GM19035 (cell line): ENCODE data around the gene L3MBTL2.

ENCODE experiments used
- ATAC-seq: cut with Tn5 transposase; IDR thresholded peaks from one replicate; pipeline ENCODE4 v1.9.1; 2021; ENCODE audit not compliant: unreplicated experiment

L3MBTL2 gene

GRCh38 chr22:41206719-41207118 is 1.6 kb downstream of the L3MBTL2 start:
- ATAC-seq = no peak

- ATAC-seq = no peak
Observed at GRCh38 chr22:41215409-41215808, 10.3 kb downstream of the L3MBTL2 start.

DNA sequence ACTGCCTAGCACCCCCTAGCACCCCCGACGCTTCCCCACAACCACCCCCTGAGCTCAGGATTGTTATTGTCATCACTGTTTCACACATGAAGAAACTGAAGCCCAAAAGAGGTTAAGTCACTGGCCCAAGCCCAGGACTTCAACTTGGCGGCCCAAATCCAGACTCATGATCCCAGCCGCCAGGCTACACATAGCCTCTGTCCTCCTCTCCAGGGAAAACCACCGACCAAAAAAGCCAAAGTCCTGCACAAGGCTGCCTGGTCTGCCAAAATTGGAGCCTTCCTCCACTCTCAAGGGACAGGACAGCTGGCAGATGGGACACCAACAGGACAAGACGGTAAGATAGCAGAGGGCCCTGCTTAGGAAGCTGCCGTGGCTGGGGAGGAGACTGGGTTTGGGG is 10.8 kb downstream of the L3MBTL2 start:
- no peak for ATAC-seq

DNA sequence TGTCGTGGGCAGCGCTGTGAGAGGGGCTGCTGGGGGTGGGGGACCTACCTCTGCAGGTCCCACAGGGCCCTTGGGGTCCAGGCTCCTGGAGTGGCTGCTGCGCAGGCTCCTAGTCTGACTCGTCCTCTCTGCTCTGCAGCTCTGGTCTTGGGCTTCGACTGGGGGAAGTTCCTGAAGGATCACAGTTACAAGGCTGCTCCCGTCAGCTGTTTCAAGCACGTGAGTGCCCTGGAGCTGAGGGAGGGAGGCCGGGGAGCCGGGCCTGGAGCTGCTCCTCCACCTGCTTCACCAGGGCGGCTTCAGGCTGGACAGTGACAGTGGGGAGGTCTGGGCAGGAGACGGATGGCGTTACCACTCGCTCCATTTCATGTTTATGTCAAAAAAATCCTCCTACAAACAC is 11.9 kb downstream of the L3MBTL2 start:
- no peak for ATAC-seq

GRCh38 chr22:41217553-41218157 is 12.5 kb downstream of the L3MBTL2 start:
- ATAC-seq = no peak

DNA sequence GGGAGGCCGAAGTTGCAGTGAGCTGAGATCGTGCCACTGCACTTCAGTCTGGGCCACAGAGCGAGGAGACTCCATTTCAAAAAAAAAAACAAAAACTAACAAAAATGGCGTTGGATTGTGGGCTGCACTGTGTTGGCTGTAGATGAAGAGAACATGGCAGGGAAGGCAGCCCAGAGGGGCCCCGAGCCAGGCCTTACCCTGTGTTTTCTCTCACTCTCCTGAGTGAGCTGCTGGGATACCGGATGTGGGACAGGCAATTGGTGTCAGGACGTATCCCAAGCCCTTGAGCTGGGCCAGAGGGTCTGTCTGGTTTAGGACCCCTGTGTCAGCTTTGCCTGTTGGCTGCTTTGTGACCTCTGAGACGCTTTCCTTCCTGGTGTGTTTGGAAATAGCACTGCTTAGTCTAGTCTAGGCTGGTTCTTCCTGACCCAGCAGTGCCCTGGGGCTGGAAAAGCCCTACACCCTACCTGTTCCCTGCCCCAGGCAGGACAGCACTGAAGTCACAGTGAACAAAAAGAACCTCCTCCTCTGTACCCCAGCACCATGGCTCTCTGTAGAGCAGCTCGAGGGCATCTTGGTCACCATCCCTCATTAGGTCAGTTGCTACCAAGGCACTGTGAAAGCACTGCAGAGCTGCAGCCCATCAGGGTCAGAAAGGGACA is 17.9 kb downstream of the L3MBTL2 start:
- ATAC-seq = no peak

DNA sequence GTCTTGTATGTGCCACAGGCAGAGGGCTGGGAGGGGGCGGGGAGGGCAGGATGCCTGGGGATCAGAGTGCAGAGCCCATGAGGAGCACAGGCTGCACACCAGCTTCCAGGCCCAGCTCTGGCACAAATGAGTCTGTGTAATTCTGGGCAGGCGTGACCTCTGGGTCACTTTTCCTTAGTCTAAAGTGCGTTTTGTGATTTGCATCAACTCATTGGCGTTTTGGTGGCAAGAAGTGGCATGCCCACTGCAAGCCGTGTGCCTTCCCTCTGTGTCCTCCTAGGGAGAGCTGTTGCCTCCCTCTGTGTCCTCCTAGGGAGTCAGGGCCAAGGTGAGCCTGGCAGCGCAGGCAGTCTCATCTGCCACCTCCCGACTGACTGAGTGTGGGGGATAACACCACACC is 18.4 kb downstream of the L3MBTL2 start:
- ATAC-seq = no peak

DNA sequence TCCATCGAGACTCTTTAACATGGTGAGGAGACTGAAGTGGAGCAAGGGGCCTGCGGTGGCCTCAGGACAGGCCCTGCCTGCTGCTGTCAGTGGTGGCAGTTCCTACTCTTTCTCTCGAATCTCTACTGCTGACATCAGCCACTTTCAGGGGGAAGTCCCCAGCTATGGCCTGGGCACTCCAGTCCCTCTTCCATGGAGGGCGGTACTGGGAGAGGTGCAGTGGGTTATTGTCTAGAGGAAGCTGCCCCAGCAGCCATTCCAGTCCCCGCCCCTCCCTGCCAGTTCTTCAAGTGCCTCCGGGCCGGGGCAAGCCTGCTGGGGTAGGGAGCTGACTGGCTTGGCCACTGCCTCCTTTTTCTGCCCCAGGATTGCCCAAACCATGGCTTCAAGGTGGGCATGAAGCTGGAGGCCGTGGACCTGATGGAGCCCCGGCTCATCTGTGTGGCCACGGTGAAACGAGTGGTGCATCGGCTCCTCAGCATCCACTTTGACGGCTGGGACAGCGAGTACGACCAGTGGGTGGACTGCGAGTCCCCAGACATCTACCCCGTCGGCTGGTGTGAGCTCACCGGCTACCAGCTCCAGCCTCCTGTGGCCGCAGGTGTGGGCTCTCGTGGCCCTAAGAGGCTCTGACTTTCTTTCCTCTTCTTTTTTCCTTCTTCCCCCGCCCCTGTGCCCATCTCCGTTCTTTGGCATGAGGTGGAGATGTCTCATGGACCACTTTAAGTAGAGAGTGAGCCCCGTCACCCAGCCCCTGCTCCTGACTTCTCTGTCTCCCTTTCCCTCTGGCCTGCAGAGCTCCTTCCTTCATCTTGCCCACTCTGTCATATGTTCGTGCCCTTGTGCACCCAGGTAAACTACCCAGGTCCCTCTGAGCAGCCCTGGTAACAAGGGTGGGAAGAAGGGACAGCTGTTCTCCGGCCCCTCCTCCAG is 21.9 kb downstream of the L3MBTL2 start:
- no peak for ATAC-seq

DNA sequence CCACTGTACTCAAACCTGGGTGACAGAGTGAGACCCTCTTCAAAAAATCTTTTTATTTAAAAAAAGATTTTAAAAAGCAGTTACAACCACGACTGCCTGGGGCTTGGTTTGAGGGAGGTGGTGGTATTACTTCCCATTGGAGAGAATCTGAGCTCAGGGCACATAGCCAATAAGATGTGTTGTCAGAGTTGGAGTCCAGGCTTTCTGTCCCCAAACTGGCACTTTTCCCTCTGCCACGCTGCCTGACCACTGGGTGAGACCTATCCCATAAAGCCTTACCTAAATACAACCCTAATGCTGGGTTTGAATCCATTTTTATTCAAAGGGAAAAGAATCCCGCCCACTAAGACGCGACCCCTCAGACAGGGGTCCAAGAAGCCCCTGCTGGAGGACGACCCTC is 24.1 kb downstream of the L3MBTL2 start:
- no peak for ATAC-seq

GRCh38 chr22:41229730-41230400 is 24.8 kb downstream of the L3MBTL2 start:
- no peak for ATAC-seq

DNA sequence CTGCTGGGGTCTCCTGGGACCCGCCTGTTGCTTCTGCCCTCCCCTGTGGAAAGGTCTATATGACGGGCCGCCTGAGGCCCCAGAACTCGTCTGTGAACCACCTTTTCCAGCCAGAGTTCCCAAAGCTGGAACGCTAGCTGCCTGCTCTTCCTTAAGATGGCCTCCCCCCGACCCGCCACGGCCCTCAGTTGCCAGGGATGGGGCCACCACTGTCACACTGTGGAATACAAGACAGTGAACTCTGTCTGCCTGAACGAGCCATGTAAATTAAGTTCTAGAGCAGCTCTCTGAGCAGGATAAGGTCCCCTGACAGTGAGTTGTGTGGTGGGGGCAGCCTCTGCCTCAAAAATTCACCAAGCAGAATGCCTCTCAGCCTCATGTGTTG is 25.3 kb downstream of the L3MBTL2 start:
- ATAC-seq = no peak

GRCh38 chr22:41231369-41231768 is 26.3 kb downstream of the L3MBTL2 start:
- no peak for ATAC-seq

DNA sequence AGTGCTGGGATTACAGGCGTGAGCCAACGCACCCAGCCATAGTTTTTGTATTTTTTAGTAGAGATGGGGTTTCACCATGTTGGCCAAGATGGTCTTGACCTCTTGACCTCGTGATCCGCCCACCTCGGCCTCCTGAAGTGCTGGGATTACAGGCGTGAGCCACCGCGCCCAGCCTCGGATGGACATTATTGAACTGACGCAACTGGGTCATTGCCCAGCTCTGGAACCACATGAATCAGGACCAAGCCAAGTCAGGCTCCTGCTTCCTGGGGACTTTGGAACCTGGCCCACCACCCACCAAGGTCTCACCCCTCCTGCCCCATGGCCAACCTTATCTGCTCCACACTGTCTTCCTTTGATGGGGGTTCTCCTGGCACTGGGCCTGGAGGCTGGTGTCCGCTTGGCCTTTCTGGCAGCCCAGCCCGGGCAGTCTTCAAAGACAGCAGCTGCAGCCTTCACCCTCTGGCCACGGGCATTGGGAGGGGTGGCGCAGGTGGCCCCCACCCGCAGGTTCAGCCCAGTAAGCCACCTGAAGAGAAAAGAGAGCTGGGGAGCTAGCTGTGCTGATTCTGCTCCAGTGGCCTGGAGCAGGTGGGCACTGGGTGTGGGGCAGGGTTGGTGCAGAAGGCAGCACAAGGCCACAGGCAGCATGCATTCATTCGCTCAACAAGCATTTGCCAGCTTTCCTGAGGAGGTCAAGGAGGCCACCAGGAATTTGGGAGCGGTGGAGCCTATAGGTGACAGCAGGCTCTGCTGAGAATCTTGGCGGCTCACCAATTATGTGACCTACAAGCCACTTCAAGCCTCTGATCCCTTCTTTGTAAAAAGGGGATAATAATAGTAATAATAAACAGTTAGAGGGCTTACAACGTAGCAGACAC is 29.9 kb downstream of the L3MBTL2 start:
- ATAC-seq = no peak

DNA sequence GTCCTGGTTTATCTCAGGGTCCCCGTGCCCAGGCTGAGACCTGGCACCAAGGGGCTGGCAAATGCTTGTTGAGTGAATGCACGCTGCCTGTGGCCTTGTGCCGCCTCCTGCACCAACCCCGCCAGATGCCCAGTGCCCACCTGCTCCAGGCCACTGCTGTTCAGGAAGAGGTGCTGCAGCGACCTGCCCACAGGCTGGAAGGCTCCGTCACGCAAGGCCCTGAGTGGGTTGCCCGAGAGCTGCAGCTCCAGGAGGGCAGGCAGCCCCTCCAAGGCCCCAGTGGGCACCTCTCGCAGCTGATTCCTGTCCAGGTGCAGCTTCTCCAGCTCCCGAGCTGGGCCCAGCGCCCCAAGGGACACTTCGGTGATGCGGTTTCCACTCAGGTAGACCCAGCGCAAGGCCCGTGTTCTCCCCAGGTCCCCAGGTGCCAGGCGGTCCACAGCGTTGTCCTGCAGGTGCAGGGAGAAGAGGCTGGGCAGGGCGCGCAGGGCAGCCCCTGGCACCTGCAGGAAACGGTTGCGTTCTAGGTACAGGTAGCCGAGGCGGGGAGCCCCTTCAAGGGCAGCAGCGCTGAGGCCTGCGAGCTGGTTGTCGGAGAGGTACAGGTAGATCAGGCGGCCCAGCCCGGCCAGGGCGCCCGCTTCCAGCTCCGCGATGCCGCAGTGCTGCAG is 32.1 kb downstream of the L3MBTL2 start:
- ATAC-seq = no peak

GRCh38 chr22:41237707-41238569 is 32.8 kb downstream of the L3MBTL2 start:
- peak; percentile 71 for ATAC-seq

DNA sequence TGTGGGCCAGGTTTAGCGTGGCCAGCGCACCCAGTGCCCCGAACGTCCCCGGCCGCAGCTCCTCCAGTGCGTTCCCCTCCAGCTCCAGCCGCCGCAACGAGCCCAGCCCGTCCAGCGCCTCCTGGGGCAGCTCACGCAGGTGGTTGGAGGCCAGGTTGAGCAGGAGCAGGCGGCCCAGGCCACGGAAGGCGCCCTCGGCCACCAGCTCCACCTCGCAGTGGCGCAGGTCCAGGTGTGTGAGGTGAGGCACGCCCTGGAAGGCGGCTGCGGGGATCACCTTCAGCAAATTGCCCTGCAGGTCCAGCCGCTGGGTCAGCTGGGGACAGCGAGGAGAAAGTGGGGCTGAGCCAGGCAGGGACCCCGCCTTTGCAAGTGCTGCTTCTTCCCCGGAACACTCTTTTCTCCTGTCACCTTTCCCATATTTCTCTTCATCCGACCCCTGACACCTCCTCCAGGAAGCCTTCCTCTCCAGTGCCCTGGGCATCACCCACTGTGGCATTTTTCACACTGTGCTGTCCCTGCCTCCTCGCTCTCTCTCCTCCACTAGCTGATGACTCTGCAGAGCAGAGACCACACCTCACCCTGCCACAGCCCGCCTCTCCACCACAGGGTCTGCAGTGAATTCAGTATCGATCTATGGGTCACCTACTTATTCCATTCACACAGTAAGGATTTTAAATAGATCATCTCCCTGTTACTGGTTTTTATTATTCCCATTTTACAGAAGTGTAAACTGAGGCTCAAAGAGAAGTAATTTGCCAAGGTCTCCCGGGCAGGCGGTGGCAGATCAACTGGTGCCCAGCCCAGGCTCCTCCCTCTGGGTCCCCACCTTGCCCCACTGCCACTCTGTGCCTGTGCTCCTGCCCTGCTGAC is 33.7 kb downstream of the L3MBTL2 start:
- no peak for ATAC-seq

DNA sequence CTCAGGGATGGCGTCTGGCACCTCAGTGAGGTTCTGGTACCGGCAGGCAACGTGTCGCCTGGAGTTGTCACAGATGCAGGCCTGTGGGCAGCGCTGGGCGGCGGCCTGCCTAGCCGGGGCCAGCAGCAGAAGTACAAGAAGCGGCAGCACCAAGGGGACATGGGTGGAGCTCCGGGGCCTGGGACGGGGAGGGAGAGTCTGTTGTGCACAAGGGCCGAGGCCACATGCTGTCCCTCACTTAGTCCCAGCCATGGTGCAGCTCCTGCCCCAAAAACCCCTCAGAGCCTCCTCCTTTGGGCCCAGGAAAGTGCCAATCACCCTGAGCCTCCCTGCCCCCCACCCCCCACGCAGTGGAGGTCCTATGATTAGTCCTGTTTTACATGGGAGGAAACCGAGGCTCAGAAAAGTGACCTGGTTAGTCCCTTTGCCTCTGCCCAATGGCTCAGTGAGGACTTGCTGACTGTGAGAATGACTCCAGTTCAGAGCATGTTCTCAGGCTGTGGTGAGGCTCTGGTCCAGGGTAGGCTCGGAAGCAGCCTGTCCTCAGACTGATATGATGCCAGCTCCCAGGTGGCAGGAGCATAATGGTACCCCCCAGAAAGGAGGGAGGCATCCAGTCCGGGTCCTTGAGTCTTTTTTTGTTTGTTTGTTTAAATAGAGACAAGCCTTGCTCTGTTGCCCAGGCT is 34.5 kb downstream of the L3MBTL2 start:
- no peak for ATAC-seq
